SK-N-SH treated with all-trans-retinoic acid at 6 μM for 48 hours (cell line): ENCODE measurements around the gene DEAF1.

Experiments
- ATAC-seq: fragments of 200-7000 bp; cut with Tn5 transposase; 3 replicates; pipeline ENCODE4 v1.9.1; 2020; ENCODE audit warnings: mild to moderate bottlenecking, moderate library complexity
- ARNTL ChIP-seq: fragments of 450-650 bp; formaldehyde crosslinking; IDR thresholded peaks from 2 replicates; pipeline ENCODE4 v1.5.0; 2020; ENCODE audit warnings: low read depth, mild to moderate bottlenecking, moderate library complexity, borderline replicate concordance
- CREB5 ChIP-seq: fragments of 250-450 bp; sonication (Bioruptor Pico); IDR thresholded peaks from 2 replicates; pipeline ENCODE4 v1.5.1; 2020; ENCODE audit warnings: low read depth, mild to moderate bottlenecking, moderate library complexity
- CSDC2 ChIP-seq: fragments of 250-450 bp; sonication (Bioruptor Pico); IDR thresholded peaks from 2 replicates; pipeline ENCODE4 v1.5.0; 2020; ENCODE audit warnings: mild to moderate bottlenecking, moderate library complexity
- CSRNP3 ChIP-seq: fragments of 250-450 bp; sonication (Bioruptor Pico); IDR thresholded peaks from 2 replicates; pipeline ENCODE4 v1.5.1; 2021; ENCODE audit warnings: mild to moderate bottlenecking, moderate library complexity
- GLIS3 ChIP-seq: fragments of 250-450 bp; sonication (Bioruptor Pico); IDR thresholded peaks from 2 replicates; pipeline ENCODE4 v1.5.0; 2020; ENCODE audit warnings: mild to moderate bottlenecking, moderate library complexity
- ISL1 ChIP-seq: fragments of 250-450 bp; sonication (Bioruptor Pico); IDR thresholded peaks from 2 replicates; pipeline ENCODE4 v2.1.2; 2022; ENCODE audit warnings: mild to moderate bottlenecking, moderate library complexity
- OSR1 ChIP-seq: fragments of 250-450 bp; sonication (Bioruptor Pico); IDR thresholded peaks from 2 replicates; pipeline ENCODE4 v1.8.0; 2022; ENCODE audit warnings: moderate library complexity, mild to moderate bottlenecking, inconsistent platforms
- PATZ1 ChIP-seq: fragments of 250-450 bp; sonication (Bioruptor Pico); IDR thresholded peaks from 2 replicates; pipeline ENCODE4 v1.8.0; 2020; ENCODE audit warnings: mild to moderate bottlenecking, moderate library complexity, borderline replicate concordance
- PPARA ChIP-seq: fragments of 250-450 bp; sonication (Bioruptor Pico); IDR thresholded peaks from 2 replicates; pipeline ENCODE4 v1.5.0; 2020; ENCODE audit warnings: mild to moderate bottlenecking, borderline replicate concordance
- RARB ChIP-seq: fragments of 250-450 bp; sonication (Bioruptor Pico); IDR thresholded peaks from 2 replicates; pipeline ENCODE4 v1.8.0; 2021; ENCODE audit warnings: mild to moderate bottlenecking, moderate library complexity
- SNAI2 ChIP-seq: fragments of 250-450 bp; sonication (Bioruptor Pico); IDR thresholded peaks from 2 replicates; pipeline ENCODE4 v1.5.0; 2020; ENCODE audit warnings: mild to moderate bottlenecking, moderate library complexity
- TCF4 ChIP-seq: fragments of 250-450 bp; sonication (Bioruptor Pico); IDR thresholded peaks from 2 replicates; pipeline ENCODE4 v1.8.0; 2021; ENCODE audit warnings: mild to moderate bottlenecking, moderate library complexity, borderline replicate concordance
- TOX ChIP-seq: fragments of 250-450 bp; sonication (Bioruptor Pico); IDR thresholded peaks from 2 replicates; pipeline ENCODE4 v1.8.0; 2021; ENCODE audit warnings: mild to moderate bottlenecking, moderate library complexity, borderline replicate concordance
- TSHZ2 ChIP-seq: fragments of 250-450 bp; sonication (Bioruptor Pico); IDR thresholded peaks from 2 replicates; pipeline ENCODE4 v1.5.0; 2020; ENCODE audit warnings: mild to moderate bottlenecking, moderate library complexity
- ZC3H10 ChIP-seq: fragments of 250-450 bp; sonication (Bioruptor Pico); IDR thresholded peaks from 2 replicates; pipeline ENCODE4 v1.5.1; 2021; ENCODE audit warnings: mild to moderate bottlenecking, moderate library complexity
- ZFP3 ChIP-seq: fragments of 250-450 bp; sonication (Bioruptor Pico); IDR thresholded peaks from 2 replicates; pipeline ENCODE4 v1.5.0; 2020; ENCODE audit warnings: mild to moderate bottlenecking, moderate library complexity
- ZFP30 ChIP-seq: fragments of 450-650 bp; formaldehyde crosslinking; IDR thresholded peaks from 2 replicates; pipeline ENCODE4 v1.5.0; 2022; ENCODE audit warnings: mild to moderate bottlenecking, moderate library complexity
- ZNF565 ChIP-seq: fragments of 450-650 bp; formaldehyde crosslinking; conservative IDR thresholded peaks from 2 replicates; pipeline ENCODE4 v1.5.0; 2020; ENCODE audit warnings: low read depth, mild to moderate bottlenecking, moderate library complexity
- ZNF70 ChIP-seq: fragments of 450-650 bp; formaldehyde crosslinking; IDR thresholded peaks from 2 replicates; pipeline ENCODE4 v1.5.0; 2020; ENCODE audit warnings: mild to moderate bottlenecking, moderate library complexity
- ZNF8 ChIP-seq: fragments of 450-650 bp; formaldehyde crosslinking; IDR thresholded peaks from 2 replicates; pipeline ENCODE4 v1.5.0; 2020; ENCODE audit warnings: mild to moderate bottlenecking, moderate library complexity
- TF ChIP-seq, protein P1 (sequence below): fragments of 250-450 bp; sonication (Bioruptor Pico); IDR thresholded peaks from 2 replicates; pipeline ENCODE4 v1.8.0; 2021; ENCODE audit warnings: low read depth, mild to moderate bottlenecking, moderate library complexity, borderline replicate concordance

Gene DEAF1

GRCh38 chr11:614021-614622 lies 80.9 kb downstream of the DEAF1 start:
- no peak for ATAC-seq
- TF ChIP-seq PPARA (CRISPR knock-in tag) (no peak), ZNF8 (no peak), CSRNP3 (no peak), ZC3H10 (CRISPR knock-in tag) (no peak), GLIS3 (CRISPR knock-in tag) (no peak), PATZ1 (no peak)

- ATAC-seq, result peak; percentile 1; the same call in 1 of the 3 replicates
- no peak for TF ChIP-seq ZNF70 (CRISPR knock-in tag)
- TF ChIP-seq CSDC2 (CRISPR knock-in tag), result no peak
- TF ChIP-seq CREB5, result no peak
- no peak for TF ChIP-seq SNAI2 (CRISPR knock-in tag)
- TF ChIP-seq TSHZ2 (CRISPR knock-in tag), result no peak
- TF ChIP-seq ZFP3 (CRISPR knock-in tag), result no peak
- TF ChIP-seq TCF4 (CRISPR knock-in tag), result no peak
- TF ChIP-seq, protein P1, sequence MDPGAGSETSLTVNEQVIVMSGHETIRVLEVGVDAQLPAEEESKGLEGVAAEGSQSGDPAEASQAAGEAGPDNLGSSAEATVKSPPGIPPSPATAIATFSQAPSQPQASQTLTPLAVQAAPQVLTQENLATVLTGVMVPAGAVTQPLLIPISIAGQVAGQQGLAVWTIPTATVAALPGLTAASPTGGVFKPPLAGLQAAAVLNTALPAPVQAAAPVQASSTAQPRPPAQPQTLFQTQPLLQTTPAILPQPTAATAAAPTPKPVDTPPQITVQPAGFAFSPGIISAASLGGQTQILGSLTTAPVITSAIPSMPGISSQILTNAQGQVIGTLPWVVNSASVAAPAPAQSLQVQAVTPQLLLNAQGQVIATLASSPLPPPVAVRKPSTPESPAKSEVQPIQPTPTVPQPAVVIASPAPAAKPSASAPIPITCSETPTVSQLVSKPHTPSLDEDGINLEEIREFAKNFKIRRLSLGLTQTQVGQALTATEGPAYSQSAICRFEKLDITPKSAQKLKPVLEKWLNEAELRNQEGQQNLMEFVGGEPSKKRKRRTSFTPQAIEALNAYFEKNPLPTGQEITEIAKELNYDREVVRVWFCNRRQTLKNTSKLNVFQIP (CRISPR knock-in tag), result no peak
- no peak for TF ChIP-seq PATZ1
- TF ChIP-seq TOX (CRISPR knock-in tag), result no peak
- TF ChIP-seq RARB (CRISPR knock-in tag), result no peak
- TF ChIP-seq ZNF8, result no peak
- no peak for TF ChIP-seq PPARA (CRISPR knock-in tag)
- TF ChIP-seq ZFP30 (CRISPR knock-in tag), result no peak
- TF ChIP-seq ARNTL (CRISPR knock-in tag), result no peak
- no peak for TF ChIP-seq ISL1 (CRISPR knock-in tag)
- no peak for TF ChIP-seq OSR1 (CRISPR knock-in tag)
- TF ChIP-seq ZNF565 (CRISPR knock-in tag), result no peak
- TF ChIP-seq, all 23 proteins: peak for 0
These were observed 81.6 kb downstream of the DEAF1 start for GRCh38 chr11:613369-613968.
